ENCODE measurements around the gene B3GALNT1. TPM values are rescaled to one million over a fixed set of nuclear protein-coding genes. Genes with fewer than 3 reads are reported as not detected.

B3GALNT1 gene
- total RNA-seq, 4 donors from 2014 or later = 1.3 to 15.3 (median 3.8) TPM

DNA sequence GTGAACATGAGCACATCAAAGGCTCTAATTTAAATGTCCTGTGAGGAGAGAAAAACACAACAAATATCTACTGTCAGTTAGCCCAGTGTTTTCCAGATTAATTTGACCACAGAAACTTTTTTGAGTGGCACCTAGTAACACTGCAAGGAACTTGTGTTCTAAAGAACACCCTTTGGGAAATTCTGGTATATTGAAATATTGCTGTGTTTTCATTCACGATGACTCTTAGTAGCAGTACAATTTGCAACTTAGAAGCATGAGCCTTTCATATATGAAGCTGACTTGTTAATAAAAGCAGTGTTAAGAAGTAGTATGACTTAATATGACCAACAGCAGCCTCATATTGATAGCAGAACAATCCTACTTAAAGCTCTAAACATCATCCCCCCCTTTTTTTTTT is 32.0 kb downstream of the B3GALNT1 start:
- Histone ChIP-seq H3K36me3 (no peaks in the 10 kb centered on the region), H3K27ac (no peak overlapping the region), H3K4me3 (no peak overlapping the region), H3K27me3 (no peaks in the 10 kb centered on the region), H3K4me1 (no peaks in the 10 kb centered on the region), H3K9me3 (no peaks in the 10 kb centered on the region)
- DNase-seq = no peak
- WGBS, 2 donors (ENCODE audit: low coverage in 1 of 2) = 96% methylated on average over 1 of the region's 1 CpG; no CpG with 5 or more reads in 1 of the 2 donors
- TF ChIP-seq, protein P1, sequence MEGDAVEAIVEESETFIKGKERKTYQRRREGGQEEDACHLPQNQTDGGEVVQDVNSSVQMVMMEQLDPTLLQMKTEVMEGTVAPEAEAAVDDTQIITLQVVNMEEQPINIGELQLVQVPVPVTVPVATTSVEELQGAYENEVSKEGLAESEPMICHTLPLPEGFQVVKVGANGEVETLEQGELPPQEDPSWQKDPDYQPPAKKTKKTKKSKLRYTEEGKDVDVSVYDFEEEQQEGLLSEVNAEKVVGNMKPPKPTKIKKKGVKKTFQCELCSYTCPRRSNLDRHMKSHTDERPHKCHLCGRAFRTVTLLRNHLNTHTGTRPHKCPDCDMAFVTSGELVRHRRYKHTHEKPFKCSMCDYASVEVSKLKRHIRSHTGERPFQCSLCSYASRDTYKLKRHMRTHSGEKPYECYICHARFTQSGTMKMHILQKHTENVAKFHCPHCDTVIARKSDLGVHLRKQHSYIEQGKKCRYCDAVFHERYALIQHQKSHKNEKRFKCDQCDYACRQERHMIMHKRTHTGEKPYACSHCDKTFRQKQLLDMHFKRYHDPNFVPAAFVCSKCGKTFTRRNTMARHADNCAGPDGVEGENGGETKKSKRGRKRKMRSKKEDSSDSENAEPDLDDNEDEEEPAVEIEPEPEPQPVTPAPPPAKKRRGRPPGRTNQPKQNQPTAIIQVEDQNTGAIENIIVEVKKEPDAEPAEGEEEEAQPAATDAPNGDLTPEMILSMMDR (IDR thresholded peaks at IDR 0.05) = no peak
- TF ChIP-seq EP300 (IDR thresholded peaks at IDR 0.05; ENCODE audit: low read depth) (no peak), POLR2AphosphoS5 (IDR thresholded peaks at IDR 0.05) (no peak), POLR2A (IDR thresholded peaks at IDR 0.05) (no peak)
- intact Hi-C loops (cut with DNase I; ENCODE audit: low total_unique reads) (no loop called here), in situ Hi-C loops (cut with MboI; ENCODE audit: low pct_ligation_motif_present in 1 of 4, low pct_unique_long_range_greater_than_20kb in 1 of 4, low sequenced_read_pairs in 3 of 4) (no loop called here)

DNA sequence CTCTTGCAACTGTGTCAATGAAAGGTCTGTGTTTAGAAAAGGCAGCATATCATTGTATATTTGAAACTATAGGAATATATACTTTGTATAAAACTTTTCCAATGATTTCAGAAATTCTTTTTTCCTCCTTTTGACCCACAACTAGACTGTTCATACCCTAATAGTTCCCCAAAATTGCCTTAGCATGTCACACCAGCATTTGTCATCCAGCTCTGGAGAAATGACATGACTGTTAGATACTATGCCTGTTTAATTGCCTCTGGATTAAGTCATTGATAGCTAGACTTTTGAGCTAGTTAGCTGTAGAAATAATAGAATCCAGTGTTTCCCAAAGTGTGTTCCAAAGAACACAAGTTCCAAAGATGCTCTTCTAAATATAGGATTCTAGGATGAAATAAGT is 32.4 kb downstream of the B3GALNT1 start:
- no peak for DNase-seq
- intact Hi-C loops (cut with DNase I; ENCODE audit: low total_unique reads) (no loop called here), in situ Hi-C loops (cut with MboI; ENCODE audit: low pct_ligation_motif_present in 1 of 4, low pct_unique_long_range_greater_than_20kb in 1 of 4, low sequenced_read_pairs in 3 of 4) (no loop called here)
- Histone ChIP-seq H3K4me1 (no peaks in the 10 kb centered on the region), H3K4me3 (no peak overlapping the region), H3K36me3 (no peaks in the 10 kb centered on the region), H3K27ac (no peak overlapping the region), H3K9me3 (no peaks in the 10 kb centered on the region), H3K27me3 (no peaks in the 10 kb centered on the region)
- TF ChIP-seq, protein P1 (IDR thresholded peaks at IDR 0.05) = no peak
- TF ChIP-seq POLR2A (IDR thresholded peaks at IDR 0.05) (no peak), POLR2AphosphoS5 (IDR thresholded peaks at IDR 0.05) (no peak), EP300 (IDR thresholded peaks at IDR 0.05; ENCODE audit: low read depth) (no peak)

DNA sequence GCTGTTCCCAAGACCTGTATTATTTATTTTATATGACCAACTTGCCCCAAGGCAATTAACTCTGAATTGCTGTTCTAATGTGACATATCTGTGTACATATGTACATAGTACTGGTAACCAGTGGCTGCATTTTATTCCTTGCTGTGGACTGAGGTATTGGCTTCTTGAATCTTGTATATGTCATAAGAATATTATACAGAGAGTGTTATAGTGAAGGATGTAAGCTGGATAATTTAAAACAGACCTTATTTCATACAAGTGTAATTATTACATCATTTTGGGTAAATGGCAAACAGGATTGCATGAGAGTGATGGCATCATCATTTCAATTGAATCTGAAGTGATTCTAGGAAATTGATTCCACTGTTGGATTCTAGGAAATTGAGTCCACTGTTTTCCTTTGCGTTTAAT is 32.9 kb downstream of the B3GALNT1 start:
- in situ Hi-C loops (cut with MboI; ENCODE audit: low pct_ligation_motif_present in 1 of 4, low pct_unique_long_range_greater_than_20kb in 1 of 4, low sequenced_read_pairs in 3 of 4) = no loop called here
- intact Hi-C loops (cut with DNase I; ENCODE audit: low total_unique reads) = no loop called here
- no peak for DNase-seq

DNA sequence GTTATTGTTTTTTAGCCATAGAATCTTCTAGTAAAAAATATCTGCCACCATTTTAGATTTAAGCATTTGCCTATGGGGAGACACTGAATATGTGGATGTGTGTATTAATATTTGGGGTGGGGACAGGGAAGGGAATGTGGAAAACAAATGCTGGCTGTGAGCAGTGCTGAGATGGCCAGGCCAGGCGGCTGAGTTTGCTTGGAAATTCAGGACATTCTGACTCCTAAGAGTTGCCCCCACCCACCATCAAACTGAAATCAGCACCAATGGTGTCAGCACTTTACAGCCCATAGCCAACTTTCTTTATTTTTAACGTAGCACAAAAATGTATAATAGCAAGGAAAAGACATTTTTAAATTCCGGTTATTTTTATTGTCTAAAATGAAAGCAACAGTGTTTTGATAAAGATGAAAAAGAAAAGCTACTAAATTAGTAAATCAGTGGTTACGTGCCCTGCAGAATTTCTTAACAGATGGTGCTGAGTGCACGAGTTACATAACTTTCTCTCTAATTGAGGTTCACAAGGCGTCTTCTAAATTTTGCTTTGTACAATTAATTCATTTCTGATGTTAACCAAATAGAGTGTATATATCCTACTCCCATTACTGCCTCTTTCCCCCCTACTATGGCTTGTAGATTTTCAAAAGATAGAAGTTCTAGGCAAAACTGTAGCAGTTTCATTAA is 34.0 kb downstream of the B3GALNT1 start:
- intact Hi-C loops (cut with DNase I; ENCODE audit: low total_unique reads) (no loop called here), in situ Hi-C loops (cut with MboI; ENCODE audit: low pct_ligation_motif_present in 1 of 4, low pct_unique_long_range_greater_than_20kb in 1 of 4, low sequenced_read_pairs in 3 of 4) (no loop called here)
- Histone ChIP-seq H3K9me3 (no peaks in the 10 kb centered on the region), H3K27me3 (no peaks in the 10 kb centered on the region), H3K4me3 (no peak overlapping the region), H3K4me1 (no peaks in the 10 kb centered on the region), H3K27ac (no peak overlapping the region), H3K36me3 (no peaks in the 10 kb centered on the region)
- TF ChIP-seq POLR2A (IDR thresholded peaks at IDR 0.05) = no peak
- TF ChIP-seq, protein P1 (IDR thresholded peaks at IDR 0.05) = no peak
- no peak for TF ChIP-seq POLR2AphosphoS5 (IDR thresholded peaks at IDR 0.05)
- TF ChIP-seq EP300 (IDR thresholded peaks at IDR 0.05; ENCODE audit: low read depth) = no peak
- DNase-seq = no peak
- 81 to 86% methylated on average over 6 of the region's 6 CpGs for WGBS, 2 donors (ENCODE audit: low coverage in 1 of 2)

More for the DNA sequence above, 32.9 kb downstream of the B3GALNT1 start:
- WGBS, 2 donors (ENCODE audit: low coverage in 1 of 2) = 91 to 100% methylated on average over 1 of the region's 1 CpG
- Histone ChIP-seq H3K4me1 (no peaks in the 10 kb centered on the region), H3K9me3 (no peaks in the 10 kb centered on the region), H3K27ac (no peak overlapping the region), H3K27me3 (no peaks in the 10 kb centered on the region), H3K36me3 (no peaks in the 10 kb centered on the region), H3K4me3 (no peak overlapping the region)
- no peak for TF ChIP-seq EP300 (IDR thresholded peaks at IDR 0.05; ENCODE audit: low read depth)
- TF ChIP-seq, protein P1 (IDR thresholded peaks at IDR 0.05) = no peak
- no peak for TF ChIP-seq POLR2AphosphoS5 (IDR thresholded peaks at IDR 0.05)
- TF ChIP-seq POLR2A (IDR thresholded peaks at IDR 0.05) = no peak
